ENCODE results near the gene CRLF3.

The CRLF3 gene, protein sequence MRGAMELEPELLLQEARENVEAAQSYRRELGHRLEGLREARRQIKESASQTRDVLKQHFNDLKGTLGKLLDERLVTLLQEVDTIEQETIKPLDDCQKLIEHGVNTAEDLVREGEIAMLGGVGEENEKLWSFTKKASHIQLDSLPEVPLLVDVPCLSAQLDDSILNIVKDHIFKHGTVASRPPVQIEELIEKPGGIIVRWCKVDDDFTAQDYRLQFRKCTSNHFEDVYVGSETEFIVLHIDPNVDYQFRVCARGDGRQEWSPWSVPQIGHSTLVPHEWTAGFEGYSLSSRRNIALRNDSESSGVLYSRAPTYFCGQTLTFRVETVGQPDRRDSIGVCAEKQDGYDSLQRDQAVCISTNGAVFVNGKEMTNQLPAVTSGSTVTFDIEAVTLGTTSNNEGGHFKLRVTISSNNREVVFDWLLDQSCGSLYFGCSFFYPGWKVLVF

DNA sequence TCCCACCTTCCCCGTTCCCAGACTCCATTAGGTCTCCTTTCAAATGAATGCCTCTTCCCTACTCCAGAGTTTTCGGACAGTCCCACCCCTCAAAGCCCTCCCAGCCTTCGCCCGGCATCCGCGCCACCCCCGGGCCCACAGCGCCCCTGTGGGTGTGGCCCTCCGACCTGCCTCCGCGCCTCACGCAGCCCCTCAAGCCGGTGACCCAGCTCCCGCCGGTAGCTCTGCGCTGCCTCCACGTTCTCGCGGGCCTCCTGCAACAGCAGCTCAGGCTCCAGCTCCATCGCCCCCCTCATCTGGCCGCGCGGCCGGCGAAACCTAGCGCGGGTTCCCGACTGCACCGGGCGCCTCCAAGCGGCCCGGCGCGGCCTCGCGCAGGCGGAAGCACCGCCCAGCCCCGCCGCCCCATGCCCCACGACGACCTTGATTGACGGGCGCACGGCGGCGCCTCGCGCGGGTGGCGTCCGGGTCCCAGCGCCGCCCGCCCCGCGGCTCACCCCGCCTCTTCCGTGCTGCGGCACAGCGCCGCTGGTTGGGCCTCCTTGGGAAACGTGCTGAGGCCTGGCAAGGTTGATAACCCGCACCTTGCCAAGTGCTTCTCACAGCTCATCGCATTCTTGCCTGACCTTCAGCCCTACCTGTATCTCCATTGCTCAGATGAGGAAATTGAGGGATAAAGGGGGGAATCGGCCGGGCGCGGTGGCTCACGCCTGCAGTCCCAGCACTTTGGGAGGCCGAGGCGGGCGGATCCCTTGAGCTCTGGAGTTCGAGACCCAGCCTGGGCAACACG is at the start of gene CRLF3:
Gene CRLF3 (minus strand): TSS at position 337 of the 790 bp plus-strand sequence. CDS start 41 bp downstream, at position 296.
- no peaks in the 10 kb centered on the region for H3K27me3 ChIP-seq (ENCODE audit: control insufficient read depth, low read length)
- peak within 1 kb of the TSS; percentile 83 for H3K4me3 ChIP-seq (ENCODE audit: low read length)
- H3K4me2 ChIP-seq (ENCODE audit: low read length) = peak within 1 kb of the TSS; percentile 96
- peaks cover 19% of the 10 kb centered on the region for H3K36me3 ChIP-seq (ENCODE audit: control insufficient read depth, low read length)
- H3K79me2 ChIP-seq (ENCODE audit: control insufficient read depth, low read length) = peaks cover 49% of the 10 kb centered on the region
- H3K4me1 ChIP-seq (ENCODE audit: control insufficient read depth, low read length) = peaks cover 44% of the 10 kb centered on the region
- H3K9me3 ChIP-seq (ENCODE audit: control insufficient read depth, insufficient read depth, low read length) = no peaks in the 10 kb centered on the region
- H3F3A ChIP-seq (ENCODE audit: control insufficient read depth, insufficient read depth) = peaks cover 24% of the 10 kb centered on the region
- H4K20me1 ChIP-seq (ENCODE audit: control insufficient read depth, insufficient read depth, low read depth, low read length) = no peaks in the 10 kb centered on the region
- TF ChIP-seq, protein P1, sequence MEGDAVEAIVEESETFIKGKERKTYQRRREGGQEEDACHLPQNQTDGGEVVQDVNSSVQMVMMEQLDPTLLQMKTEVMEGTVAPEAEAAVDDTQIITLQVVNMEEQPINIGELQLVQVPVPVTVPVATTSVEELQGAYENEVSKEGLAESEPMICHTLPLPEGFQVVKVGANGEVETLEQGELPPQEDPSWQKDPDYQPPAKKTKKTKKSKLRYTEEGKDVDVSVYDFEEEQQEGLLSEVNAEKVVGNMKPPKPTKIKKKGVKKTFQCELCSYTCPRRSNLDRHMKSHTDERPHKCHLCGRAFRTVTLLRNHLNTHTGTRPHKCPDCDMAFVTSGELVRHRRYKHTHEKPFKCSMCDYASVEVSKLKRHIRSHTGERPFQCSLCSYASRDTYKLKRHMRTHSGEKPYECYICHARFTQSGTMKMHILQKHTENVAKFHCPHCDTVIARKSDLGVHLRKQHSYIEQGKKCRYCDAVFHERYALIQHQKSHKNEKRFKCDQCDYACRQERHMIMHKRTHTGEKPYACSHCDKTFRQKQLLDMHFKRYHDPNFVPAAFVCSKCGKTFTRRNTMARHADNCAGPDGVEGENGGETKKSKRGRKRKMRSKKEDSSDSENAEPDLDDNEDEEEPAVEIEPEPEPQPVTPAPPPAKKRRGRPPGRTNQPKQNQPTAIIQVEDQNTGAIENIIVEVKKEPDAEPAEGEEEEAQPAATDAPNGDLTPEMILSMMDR (IDR thresholded peaks at IDR 0.05; ENCODE audit: low read depth, low read length, poor library complexity, severe bottlenecking) = peak; percentile 55
- no peak for TF ChIP-seq EZH2phosphoT487 (IDR thresholded peaks at IDR 0.05; ENCODE audit: borderline replicate concordance, low read length)
- H3K27ac ChIP-seq (ENCODE audit: low read depth, low read length) = peak within 1 kb of the TSS; percentile 83
- H3K9me2 ChIP-seq (replicated peaks; ENCODE audit: control insufficient read depth, low read length) = no peaks in the 10 kb centered on the region

DNA sequence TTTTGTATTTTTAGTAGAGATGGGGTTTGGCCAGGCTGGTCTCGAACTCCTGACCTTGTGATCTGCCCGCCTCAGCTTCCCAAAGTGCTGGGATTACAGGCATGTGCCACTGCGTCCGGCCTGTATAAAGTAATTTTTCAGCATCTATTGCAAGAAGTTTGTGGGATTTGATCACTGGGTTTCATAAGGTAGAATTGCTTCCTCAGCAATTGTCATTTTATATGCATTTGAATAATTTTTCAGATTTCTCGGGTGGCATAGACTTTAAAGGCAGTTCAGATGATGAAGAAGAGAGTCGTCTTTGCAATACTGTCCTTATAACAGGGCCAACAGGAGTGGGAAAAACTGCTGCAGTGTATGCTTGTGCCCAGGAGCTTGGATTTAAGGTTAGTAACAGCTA is 44.5 kb upstream of the CRLF3 start:
- Histone ChIP-seq H3K36me3 (ENCODE audit: control insufficient read depth, low read length) (peaks cover 80% of the 10 kb centered on the region), H3K9me3 (ENCODE audit: control insufficient read depth, insufficient read depth, low read length) (no peaks in the 10 kb centered on the region)

DNA sequence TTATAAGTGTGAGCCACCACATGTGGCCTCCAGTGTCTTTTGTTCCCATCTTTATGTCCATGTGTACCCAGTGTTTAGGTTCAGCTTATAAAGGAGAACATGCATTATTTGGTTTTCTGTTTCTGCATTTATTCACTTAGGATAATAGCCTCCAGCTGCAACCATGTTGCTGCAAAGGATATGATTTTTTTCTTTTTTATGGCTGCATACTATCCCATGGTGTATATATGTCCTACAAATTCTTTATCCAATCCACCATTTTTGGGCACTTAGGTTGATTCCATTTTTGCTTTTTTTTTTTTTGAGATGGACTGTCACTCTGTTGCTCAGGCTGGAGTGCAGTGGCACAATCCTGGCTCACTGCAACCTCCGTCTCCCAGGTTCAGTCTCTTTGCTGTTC is 40.1 kb upstream of the CRLF3 start:
- TF ChIP-seq, protein P1 (IDR thresholded peaks at IDR 0.05; ENCODE audit: low read depth, low read length, poor library complexity, severe bottlenecking) = no peak
- TF ChIP-seq EZH2phosphoT487 (IDR thresholded peaks at IDR 0.05; ENCODE audit: borderline replicate concordance, low read length) = no peak
- Histone ChIP-seq H3K27ac (ENCODE audit: low read depth, low read length) (no peak overlapping the region), H3K4me1 (ENCODE audit: control insufficient read depth, low read length) (no peaks in the 10 kb centered on the region), H3F3A (ENCODE audit: control insufficient read depth, insufficient read depth) (peaks cover 4% of the 10 kb centered on the region), H3K4me2 (ENCODE audit: low read length) (no peak overlapping the region), H3K36me3 (ENCODE audit: control insufficient read depth, low read length) (peaks cover 70% of the 10 kb centered on the region), H3K79me2 (ENCODE audit: control insufficient read depth, low read length) (no peaks in the 10 kb centered on the region), H3K9me2 (replicated peaks; ENCODE audit: control insufficient read depth, low read length) (no peaks in the 10 kb centered on the region), H3K27me3 (ENCODE audit: control insufficient read depth, low read length) (no peaks in the 10 kb centered on the region), H3K4me3 (ENCODE audit: low read length) (no peak overlapping the region), H4K20me1 (ENCODE audit: control insufficient read depth, insufficient read depth, low read depth, low read length) (no peaks in the 10 kb centered on the region), H3K9me3 (ENCODE audit: control insufficient read depth, insufficient read depth, low read length) (no peaks in the 10 kb centered on the region)

More for the DNA sequence above, 44.5 kb upstream of the CRLF3 start:
- Histone ChIP-seq H3F3A (ENCODE audit: control insufficient read depth, insufficient read depth) (peaks cover 4% of the 10 kb centered on the region), H3K4me2 (ENCODE audit: low read length) (no peak overlapping the region), H4K20me1 (ENCODE audit: control insufficient read depth, insufficient read depth, low read depth, low read length) (no peaks in the 10 kb centered on the region), H3K4me1 (ENCODE audit: control insufficient read depth, low read length) (no peaks in the 10 kb centered on the region), H3K4me3 (ENCODE audit: low read length) (no peak overlapping the region), H3K9me2 (replicated peaks; ENCODE audit: control insufficient read depth, low read length) (no peaks in the 10 kb centered on the region), H3K27ac (ENCODE audit: low read depth, low read length) (no peak overlapping the region), H3K27me3 (ENCODE audit: control insufficient read depth, low read length) (no peaks in the 10 kb centered on the region), H3K79me2 (ENCODE audit: control insufficient read depth, low read length) (no peaks in the 10 kb centered on the region)
- no peak for TF ChIP-seq EZH2phosphoT487 (IDR thresholded peaks at IDR 0.05; ENCODE audit: borderline replicate concordance, low read length)
- TF ChIP-seq, protein P1 (IDR thresholded peaks at IDR 0.05; ENCODE audit: low read depth, low read length, poor library complexity, severe bottlenecking) = no peak

All from DOHH2 (cell line).